ENCODE measurements around the gene MTFP1.

The MTFP1 gene

GRCh38 chr22:30385942-30386341 lies 39.6 kb upstream of the MTFP1 start:
- H3K27ac ChIP-seq, result peak overlapping the region; percentile 70
- no peak overlapping the region for H3K4me3 ChIP-seq (ENCODE audit: low read depth, low read length)
- H3K27me3 ChIP-seq (ENCODE audit: insufficient read depth, low read depth, severe bottlenecking), result no peaks in the 10 kb centered on the region
- H3K36me3 ChIP-seq, result 0 out of 2 replicates have a peak, but pooled peaks cover 3% of the 10 kb centered on the region
- no peak for DNase-seq
- TF ChIP-seq, protein P1, sequence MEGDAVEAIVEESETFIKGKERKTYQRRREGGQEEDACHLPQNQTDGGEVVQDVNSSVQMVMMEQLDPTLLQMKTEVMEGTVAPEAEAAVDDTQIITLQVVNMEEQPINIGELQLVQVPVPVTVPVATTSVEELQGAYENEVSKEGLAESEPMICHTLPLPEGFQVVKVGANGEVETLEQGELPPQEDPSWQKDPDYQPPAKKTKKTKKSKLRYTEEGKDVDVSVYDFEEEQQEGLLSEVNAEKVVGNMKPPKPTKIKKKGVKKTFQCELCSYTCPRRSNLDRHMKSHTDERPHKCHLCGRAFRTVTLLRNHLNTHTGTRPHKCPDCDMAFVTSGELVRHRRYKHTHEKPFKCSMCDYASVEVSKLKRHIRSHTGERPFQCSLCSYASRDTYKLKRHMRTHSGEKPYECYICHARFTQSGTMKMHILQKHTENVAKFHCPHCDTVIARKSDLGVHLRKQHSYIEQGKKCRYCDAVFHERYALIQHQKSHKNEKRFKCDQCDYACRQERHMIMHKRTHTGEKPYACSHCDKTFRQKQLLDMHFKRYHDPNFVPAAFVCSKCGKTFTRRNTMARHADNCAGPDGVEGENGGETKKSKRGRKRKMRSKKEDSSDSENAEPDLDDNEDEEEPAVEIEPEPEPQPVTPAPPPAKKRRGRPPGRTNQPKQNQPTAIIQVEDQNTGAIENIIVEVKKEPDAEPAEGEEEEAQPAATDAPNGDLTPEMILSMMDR (IDR thresholded peaks at IDR 0.05; ENCODE audit: low read depth, low read length), result no peak
- H3K9me3 ChIP-seq (ENCODE audit: severe bottlenecking), result no peaks in the 10 kb centered on the region

DNA sequence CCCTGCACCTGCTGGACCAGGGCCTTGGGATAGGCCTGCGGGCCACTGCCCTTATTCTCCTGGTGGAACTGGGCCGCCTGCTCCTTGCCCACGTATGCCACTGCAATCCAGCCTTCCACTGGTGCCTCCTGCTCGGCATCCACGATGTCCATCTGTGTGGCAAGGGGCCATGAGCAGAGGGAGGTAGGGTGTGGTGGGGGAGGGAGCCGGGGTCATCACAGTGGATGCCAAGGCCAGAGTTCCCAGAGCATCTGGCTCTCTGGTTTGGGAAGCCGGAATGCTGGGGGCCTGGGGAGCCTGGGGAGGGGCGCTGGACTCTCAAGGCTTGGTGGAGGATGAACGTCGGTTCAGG lies 39.0 kb upstream of the MTFP1 start:
- H3K27me3 ChIP-seq (ENCODE audit: insufficient read depth, low read depth, severe bottlenecking), result no peaks in the 10 kb centered on the region
- TF ChIP-seq, protein P1 (IDR thresholded peaks at IDR 0.05; ENCODE audit: low read depth, low read length), result no peak
- H3K4me3 ChIP-seq (ENCODE audit: low read depth, low read length), result peak overlapping the region; percentile 53
- no peak for DNase-seq
- peak overlapping the region; percentile 70 for H3K27ac ChIP-seq
- H3K36me3 ChIP-seq, result 0 out of 2 replicates have a peak, but pooled peaks cover 3% of the 10 kb centered on the region
- H3K9me3 ChIP-seq (ENCODE audit: severe bottlenecking), result no peaks in the 10 kb centered on the region

GRCh38 chr22:30386960-30387827 lies 38.4 kb upstream of the MTFP1 start, which contains the start of gene RNF215:
RNF215 (minus strand) TSS chr22:30387411; CDS start chr22:30387313, 98 bp downstream.
- TF ChIP-seq, protein P1 (IDR thresholded peaks at IDR 0.05; ENCODE audit: low read depth, low read length), result peak; percentile 84
- Histone ChIP-seq H3K36me3 (0 out of 2 replicates have a peak, but pooled peaks cover 3% of the 10 kb centered on the region), H3K9me3 (ENCODE audit: severe bottlenecking) (no peaks in the 10 kb centered on the region), H3K4me3 (ENCODE audit: low read depth, low read length) (peak within 1 kb of the TSS; percentile 53), H3K27me3 (ENCODE audit: insufficient read depth, low read depth, severe bottlenecking) (no peaks in the 10 kb centered on the region), H3K27ac (peak within 1 kb of the TSS; percentile 70)
- peak; percentile 82 for DNase-seq

- Histone ChIP-seq H3K9me3 (ENCODE audit: severe bottlenecking) (no peaks in the 10 kb centered on the region), H3K36me3 (no peaks in the 10 kb centered on the region), H3K27me3 (ENCODE audit: insufficient read depth, low read depth, severe bottlenecking) (no peaks in the 10 kb centered on the region), H3K4me3 (ENCODE audit: low read depth, low read length) (no peak overlapping the region), H3K27ac (peak overlapping the region; percentile 78)
- peak; percentile 82 for DNase-seq
- TF ChIP-seq, protein P1 (IDR thresholded peaks at IDR 0.05; ENCODE audit: low read depth, low read length), result peak; percentile 90
Measured at GRCh38 chr22:30390974-30391691, 34.4 kb upstream of the MTFP1 start.

DNA sequence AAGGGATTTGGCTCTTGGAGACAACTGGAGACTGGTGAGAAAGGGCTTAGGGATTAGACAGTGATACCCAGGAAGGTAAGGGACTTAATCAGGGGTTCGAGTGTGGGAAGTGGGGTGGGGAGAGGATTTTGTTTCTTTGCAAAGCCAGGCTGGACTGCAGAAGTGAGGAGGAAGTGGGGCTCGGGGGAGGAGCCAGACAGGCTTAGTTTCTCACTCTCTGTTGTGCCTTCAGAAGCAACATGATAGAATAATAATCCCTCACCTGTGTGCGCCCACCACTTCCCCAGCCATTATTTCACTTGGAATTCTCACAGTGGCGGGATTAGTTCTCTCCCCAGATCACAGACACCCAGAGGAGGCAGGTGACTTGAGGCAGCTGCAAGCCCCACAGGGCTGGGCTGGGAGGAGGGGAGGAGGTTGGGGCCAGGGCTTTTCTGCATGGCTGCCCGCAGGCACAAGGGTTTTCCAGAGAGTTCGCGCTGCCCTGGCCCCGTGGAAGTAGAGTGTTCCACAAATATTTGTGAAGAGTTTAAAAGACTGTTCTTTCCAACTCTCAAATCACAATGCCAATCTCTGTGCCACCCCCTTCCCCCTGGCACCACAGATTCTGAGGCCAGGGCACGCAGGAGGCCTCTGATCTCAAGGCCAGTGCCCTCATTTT lies 32.8 kb upstream of the MTFP1 start:
- peak overlapping the region; percentile 14 for H3K4me3 ChIP-seq (ENCODE audit: low read depth, low read length)
- no peaks in the 10 kb centered on the region for H3K27me3 ChIP-seq (ENCODE audit: insufficient read depth, low read depth, severe bottlenecking)
- H3K36me3 ChIP-seq, result no peaks in the 10 kb centered on the region
- peak overlapping the region; percentile 78 for H3K27ac ChIP-seq
- H3K9me3 ChIP-seq (ENCODE audit: severe bottlenecking), result no peaks in the 10 kb centered on the region
- DNase-seq, result peak; percentile 92
- TF ChIP-seq, protein P1 (IDR thresholded peaks at IDR 0.05; ENCODE audit: low read depth, low read length), result no peak

Data from WERI-Rb-1 (cell line).